Smooth muscle cell (in vitro differentiated cells): ENCODE measurements around the gene LSMEM2. TPM values are rescaled to one million over a fixed set of nuclear protein-coding genes. Genes with fewer than 3 reads are reported as not detected.
"Not testable (repeated sequence)": the region's sequence is repeated elsewhere in the genome, so short reads cannot be mapped to it uniquely, and the experiment has no call there.

Experiments used
- DNase-seq: peaks from one replicate; lab custom pipeline; 2025; ENCODE audit not compliant: unreplicated experiment; lab: John Stamatoyannopoulos, UW
- H2AFZ ChIP-seq: fragments of 200-600 bp; sonication (generic); 2 replicates; pipeline ENCODE4 v1.6.0; 2016; ENCODE audit warnings: antibody characterized with exemption, low read depth, mild to moderate bottlenecking
- H3F3A ChIP-seq: fragments of 200-600 bp; sonication (generic); 2 replicates; pipeline ENCODE4 v1.6.0; 2017; ENCODE audit warnings: antibody characterized with exemption, low read depth
- H3K27ac ChIP-seq: fragments of 200-600 bp; sonication (generic); 2 replicates; pipeline ENCODE4 v1.5.1; 2016; ENCODE audit warnings: low read depth, mild to moderate bottlenecking
- H3K27me3 ChIP-seq: fragments of 200-600 bp; sonication (generic); 2 replicates; pipeline ENCODE4 v1.6.1; 2016; ENCODE audit warnings: low read depth, mild to moderate bottlenecking
- H3K36me3 ChIP-seq: fragments of 200-600 bp; sonication (generic); 2 replicates; pipeline ENCODE4 v1.5.1; 2016; ENCODE audit warnings: low read depth
- H3K4me1 ChIP-seq: fragments of 200-600 bp; sonication (generic); 2 replicates; pipeline ENCODE4 v1.5.1; 2016; ENCODE audit warnings: low read depth
- H3K4me2 ChIP-seq: fragments of 200-600 bp; sonication (generic); 2 replicates; pipeline ENCODE4 v1.6.0; 2016; ENCODE audit warnings: mild to moderate bottlenecking
- H3K4me3 ChIP-seq: fragments of 200-600 bp; sonication (generic); 2 replicates; pipeline ENCODE4 v1.5.1; 2016; ENCODE audit warnings: mild to moderate bottlenecking
- H3K79me2 ChIP-seq: fragments of 200-600 bp; sonication (generic); 2 replicates; pipeline ENCODE4 v1.6.0; 2016; ENCODE audit warnings: low read depth, mild to moderate bottlenecking
- H3K9ac ChIP-seq: fragments of 200-600 bp; sonication (generic); 2 replicates; pipeline ENCODE4 v1.6.0; 2016; ENCODE audit warnings: low read depth
- H3K9me3 ChIP-seq: fragments of 200-600 bp; sonication (generic); replicated peaks from 2 replicates; pipeline ENCODE4 v1.5.1; 2016; ENCODE audit warnings: low read depth
- H4K20me1 ChIP-seq: fragments of 200-600 bp; sonication (generic); 2 replicates; pipeline ENCODE4 v1.6.0; 2016; ENCODE audit warnings: low read depth
- CTCF ChIP-seq: fragments of 200-600 bp; sonication (generic); IDR thresholded peaks from 2 replicates; pipeline ENCODE4 v1.5.1; 2017; ENCODE audit warnings: borderline replicate concordance, mild to moderate bottlenecking, antibody characterized with exemption; ENCODE audit not compliant: insufficient read depth, poor library complexity, severe bottlenecking
- WGBS: methylation state at CpG from one replicate; pipeline ENCODE4 v1.1.7; 2016; ENCODE audit warnings: low lambda C conversion rate; 5-methylcytosine and 5-hydroxymethylcytosine counted together
- polyA plus RNA-seq: library from polyadenylated mRNA; unstranded; fragments of >200 nt; fragmentation: Nextera tagmentation; extraction: Ambion mirVana; gene quantifications from 2 replicates; pipeline ENCODE4 v1.2.1, GENCODE V29; 2016
- total RNA-seq: library from RNA; depleted of rRNA; stranded (reverse); fragments of >200 nt; gene quantifications from 2 replicates; pipeline ENCODE4 v1.2.3, GENCODE V29; 2014

LSMEM2 gene
- total and polyA plus RNA-seq, 2 experiments from 2014 or later, result 0.09 TPM; not detected in 1

GRCh38 chr3:50260027-50260941, 18.6 kb upstream of the LSMEM2 start:
- H3K4me2 ChIP-seq, result peak overlapping the region; percentile 89
- H3K9me3 ChIP-seq, result no peaks in the 10 kb centered on the region
- 5% methylated on average over 45 of the region's 70 CpGs for WGBS
- peak; percentile 89 for DNase-seq
- peak overlapping the region; percentile 99 for H3K9ac ChIP-seq
- H3K79me2 ChIP-seq, result no peaks in the 10 kb centered on the region
- H4K20me1 ChIP-seq, result peaks cover 12% of the 10 kb centered on the region
- peaks cover 26% of the 10 kb centered on the region for H3F3A ChIP-seq
- H3K36me3 ChIP-seq, result no peaks in the 10 kb centered on the region
- peak; percentile 98 for TF ChIP-seq CTCF
- peak overlapping the region; percentile 98 for H3K27ac ChIP-seq
- H3K4me1 ChIP-seq, result peaks cover 30% of the 10 kb centered on the region
- peak overlapping the region; percentile 64 for H3K4me3 ChIP-seq
- no peak overlapping the region for H2AFZ ChIP-seq
- no peaks in the 10 kb centered on the region for H3K27me3 ChIP-seq

DNA sequence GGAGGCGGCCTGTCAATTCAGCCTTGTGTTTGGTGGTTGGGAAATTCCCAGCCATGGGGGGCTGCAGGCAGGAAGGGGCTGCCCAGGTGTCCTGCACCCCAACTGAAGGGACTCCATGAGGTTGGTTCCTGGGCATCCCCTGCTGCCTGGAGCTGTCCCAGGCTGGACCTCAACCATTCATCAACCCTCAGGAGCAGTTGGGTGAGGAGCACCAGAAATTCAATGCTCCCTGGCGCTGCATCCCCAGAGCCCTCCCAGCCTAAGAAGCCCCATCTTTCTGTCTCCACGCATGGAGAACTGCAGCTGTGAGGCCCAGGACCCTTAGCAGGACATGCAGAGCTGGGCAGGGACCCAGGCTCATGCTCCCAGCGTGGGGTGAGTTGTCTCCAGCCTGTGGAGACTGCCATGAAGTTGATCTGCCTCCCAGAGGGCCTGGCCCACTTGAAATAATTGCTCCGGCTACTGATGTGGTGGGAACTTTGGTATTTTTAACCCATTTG, 17.9 kb upstream of the LSMEM2 start:
- WGBS, result 81% methylated on average over 5 of the region's 5 CpGs
- no peaks in the 10 kb centered on the region for H3K79me2 ChIP-seq
- peak overlapping the region; percentile 98 for H3K27ac ChIP-seq
- peaks cover 34% of the 10 kb centered on the region for H3K4me1 ChIP-seq
- peak overlapping the region; percentile 99 for H3K9ac ChIP-seq
- DNase-seq, result no peak
- peak overlapping the region; percentile 89 for H3K4me2 ChIP-seq
- H3K4me3 ChIP-seq, result peak overlapping the region; percentile 64
- H2AFZ ChIP-seq, result no peak overlapping the region
- peaks cover 8% of the 10 kb centered on the region for H4K20me1 ChIP-seq
- H3K9me3 ChIP-seq, result no peaks in the 10 kb centered on the region
- no peak for TF ChIP-seq CTCF
- H3K27me3 ChIP-seq, result no peaks in the 10 kb centered on the region
- peaks cover 32% of the 10 kb centered on the region for H3F3A ChIP-seq
- H3K36me3 ChIP-seq, result no peaks in the 10 kb centered on the region

DNA sequence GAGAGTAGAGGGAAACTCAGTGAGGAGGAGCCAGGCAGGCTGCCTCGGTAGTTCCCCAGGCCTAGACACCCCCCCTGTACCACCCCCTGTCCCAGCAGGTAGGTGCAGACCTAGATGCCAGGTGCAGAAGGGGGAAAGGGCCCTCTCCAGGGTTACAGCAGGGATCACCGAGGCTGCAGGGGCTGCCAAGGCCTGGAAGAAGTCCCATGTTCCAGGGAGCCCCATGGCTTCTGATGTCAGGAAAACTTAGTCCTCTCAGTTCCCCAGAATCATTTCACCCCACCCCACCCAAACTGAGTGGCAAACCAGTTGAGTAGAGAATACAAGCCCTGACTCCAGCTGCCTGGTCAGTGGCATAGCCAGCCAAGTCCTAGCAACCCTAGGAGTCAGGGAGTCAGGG, 17.4 kb upstream of the LSMEM2 start:
- WGBS, result 91% methylated on average over 2 of the region's 2 CpGs
- no peak overlapping the region for H2AFZ ChIP-seq
- H3K9ac ChIP-seq, result no peak overlapping the region

GRCh38 chr3:50262200-50262599, 16.7 kb upstream of the LSMEM2 start:
- not testable (repeated sequence) for H3K9ac ChIP-seq, DNase-seq, H3K27ac ChIP-seq, H3K4me2 ChIP-seq, H4K20me1 ChIP-seq, H3K9me3 ChIP-seq, H3K4me3 ChIP-seq, H3K27me3 ChIP-seq, H3K79me2 ChIP-seq, H3K36me3 ChIP-seq, H2AFZ ChIP-seq
- 98% methylated on average over 4 of the region's 4 CpGs for WGBS
- H3F3A ChIP-seq, result peaks cover 32% of the 10 kb centered on the region
- peaks cover 46% of the 10 kb centered on the region for H3K4me1 ChIP-seq

More for the DNA sequence above, 17.4 kb upstream of the LSMEM2 start:
- Histone ChIP-seq H3K9me3 (no peaks in the 10 kb centered on the region), H3K27ac (peak overlapping the region; percentile 98), H3K4me1 (peaks cover 39% of the 10 kb centered on the region), H3K4me2 (peak overlapping the region; percentile 89), H3F3A (peaks cover 32% of the 10 kb centered on the region), H3K79me2 (no peaks in the 10 kb centered on the region), H3K4me3 (no peak overlapping the region), H3K36me3 (no peaks in the 10 kb centered on the region), H3K27me3 (no peaks in the 10 kb centered on the region), H4K20me1 (peaks cover 2% of the 10 kb centered on the region)
- no peak for DNase-seq
- no peak for TF ChIP-seq CTCF
